Subcutaneous adipose tissue (tissue), 4 donors: Measurements from ENCODE around the gene PLEKHA8. TPM values are rescaled to one million over a fixed set of nuclear protein-coding genes. Genes with fewer than 3 reads are reported as not detected.

Experiments
- CTCF ChIP-seq: fragments of 450-650 bp; IDR thresholded peaks from one replicate; pipeline ENCODE4 v1.5.1; 2016; ENCODE audit warnings: low read depth, mild to moderate bottlenecking, control low read depth, antibody characterized with exemption, moderate library complexity
- total RNA-seq, 4 donors: library from RNA; depleted of rRNA; stranded (reverse); fragments of >200 nt; gene quantifications; one replicate each; pipeline ENCODE4 v1.1.0, GENCODE V29; 2016

Gene PLEKHA8
- total RNA-seq, 4 donors from 2014 or later = 7.8 to 13.9 (median 8.6) TPM

DNA sequence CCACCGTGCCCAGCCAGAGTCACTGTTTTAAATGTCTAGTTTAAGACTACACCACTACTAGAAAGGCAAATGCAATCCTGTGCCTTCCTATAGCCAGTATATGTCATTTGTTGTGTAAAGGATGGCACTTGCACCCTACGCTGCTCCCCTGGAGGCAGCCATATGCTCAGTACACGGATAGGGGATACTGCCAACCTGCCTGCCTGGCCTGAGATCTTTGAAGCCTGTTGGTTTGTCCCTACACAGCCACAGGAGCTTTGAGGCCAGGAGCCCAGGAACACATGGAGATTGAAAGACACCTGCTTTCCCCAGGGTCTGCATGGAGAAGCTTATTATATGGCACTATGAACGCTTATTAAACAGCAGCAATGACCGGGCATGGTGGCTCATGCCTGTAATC, 36.3 kb upstream of the PLEKHA8 start:
- TF ChIP-seq CTCF = no peak

DNA sequence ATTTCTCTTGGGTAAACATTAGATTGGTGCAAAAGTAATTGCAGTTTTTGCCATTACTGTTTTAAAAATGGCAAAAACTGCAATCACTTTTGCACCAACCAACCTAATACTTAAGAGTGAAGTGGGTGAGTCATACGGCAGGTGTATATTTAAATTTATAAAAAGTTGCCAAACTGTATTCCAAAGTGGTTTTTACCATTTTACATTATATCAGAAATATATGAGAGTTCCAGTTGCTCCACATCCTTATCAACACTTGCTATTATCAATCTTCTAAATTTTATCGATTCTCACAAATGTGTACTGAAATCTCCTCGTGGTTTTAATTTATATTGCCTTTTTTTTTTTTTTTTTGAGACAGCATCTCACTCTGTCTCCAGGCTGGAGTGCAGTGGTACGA, 35.1 kb upstream of the PLEKHA8 start:
- TF ChIP-seq CTCF = no peak

GRCh38 chr7:29995652-29996051, 32.6 kb upstream of the PLEKHA8 start:
- TF ChIP-seq CTCF = no peak

- no peak for TF ChIP-seq CTCF
Measured at GRCh38 chr7:29996321-29996720, 31.9 kb upstream of the PLEKHA8 start.

- TF ChIP-seq CTCF = no peak
Measured at GRCh38 chr7:29998489-29998888, 29.7 kb upstream of the PLEKHA8 start.

DNA sequence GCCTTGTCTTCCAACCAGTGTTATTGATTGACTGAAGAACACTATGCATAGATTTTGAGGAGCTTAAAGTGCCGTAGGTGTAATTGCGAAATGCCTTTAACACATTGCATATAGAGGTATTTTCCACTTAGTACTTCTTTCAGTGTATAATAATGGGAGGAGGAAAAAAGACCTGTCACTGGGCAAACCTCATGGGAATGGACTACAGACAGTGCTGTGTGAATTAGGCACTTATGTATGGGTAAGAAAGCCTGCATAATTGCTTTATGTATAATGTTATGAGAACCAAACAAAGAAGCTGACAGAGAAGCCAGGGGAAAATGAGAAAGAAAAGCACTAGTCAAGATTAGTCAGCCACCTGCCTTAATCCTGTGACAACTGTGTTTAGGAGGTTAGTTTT, 26.2 kb upstream of the PLEKHA8 start:
- no peak for TF ChIP-seq CTCF

DNA sequence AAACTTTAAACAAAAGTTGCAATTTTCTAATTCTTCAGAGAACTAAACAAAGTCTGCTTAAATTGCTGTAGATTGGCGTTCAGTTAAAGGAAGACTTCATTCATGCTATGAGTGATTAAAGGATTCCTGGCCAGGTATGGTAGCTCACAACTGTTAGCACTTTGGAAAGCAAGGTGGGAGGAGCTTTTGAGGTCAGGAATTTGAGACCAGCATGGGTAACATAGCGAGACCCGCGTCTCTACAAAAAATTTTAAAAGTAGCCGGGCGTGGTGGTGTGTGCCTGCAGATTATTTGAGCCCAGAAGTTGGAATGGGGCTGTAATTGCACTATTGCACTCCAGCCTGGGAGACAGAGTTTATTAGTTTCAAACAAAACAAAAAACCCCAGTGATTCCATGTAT, 25.1 kb upstream of the PLEKHA8 start:
- no peak for TF ChIP-seq CTCF
